IMR-90 (cell line): ENCODE data around the gene NLGN4X. TPM values are rescaled to one million over a fixed set of nuclear protein-coding genes. Genes with fewer than 3 reads are reported as not detected.

Experiments
- ATAC-seq: fragments of 200-7000 bp; cut with Tn5 transposase; 2 replicates; pipeline ENCODE4 v1.9.1; 2020; ENCODE audit warnings: low read depth, mild to moderate bottlenecking, moderate library complexity
- BruUV-seq: library from RNA; stranded (reverse); fragments of 400-500 nt; replicated peaks from 2 replicates; lab custom pipeline; 2021; lab: Mats Ljungman, UMichigan
- CTCF ChIA-PET: fragments of 300-600 bp; formaldehyde crosslinking; extraction: SDS; loops from one replicate; lab custom pipeline; 2021; ENCODE audit warnings: antibody characterized with exemption; lab: Yijun Ruan, JAX
- POLR2A ChIA-PET: fragments of 300-600 bp; sonication (Branson Sonifier 250); formaldehyde crosslinking; loops from one replicate; lab custom pipeline; 2022; ENCODE audit warnings: antibody characterized with exemption; ENCODE audit not compliant: unreplicated experiment; lab: Charles Lee
- DNase-seq: peaks from one replicate; pipeline ENCODE4 v3.0.0; 2013
- H2AFZ ChIP-seq: replicated peaks from 2 replicates; pipeline ENCODE3; 2013; ENCODE audit warnings: low read length, mild to moderate bottlenecking; ENCODE audit not compliant: poor library complexity
- H2AK5ac ChIP-seq: 2 replicates; pipeline ENCODE4 v1.6.1; 2013; ENCODE audit warnings: low read depth, low read length, inconsistent platforms
- H2AK9ac ChIP-seq: replicated peaks from 2 replicates; pipeline ENCODE3; 2013; ENCODE audit warnings: mild to moderate bottlenecking, low read depth, low read length, moderate library complexity; ENCODE audit not compliant: poor library complexity
- H2BK120ac ChIP-seq: 2 replicates; pipeline ENCODE4 v1.6.1; 2013; ENCODE audit warnings: low read depth, low read length, inconsistent platforms
- H2BK15ac ChIP-seq: 3 replicates; pipeline ENCODE4 v1.6.1; 2013; ENCODE audit warnings: low read depth, low read length, inconsistent platforms
- H2BK20ac ChIP-seq: 2 replicates; pipeline ENCODE4 v1.6.1; 2013; ENCODE audit warnings: low read depth, mild to moderate bottlenecking, inconsistent platforms, low read length, moderate library complexity
- H2BK5ac ChIP-seq: 2 replicates; pipeline ENCODE4 v1.6.1; 2013; ENCODE audit warnings: mild to moderate bottlenecking, low read depth, low read length, inconsistent platforms; ENCODE audit not compliant: poor library complexity, severe bottlenecking
- H3K14ac ChIP-seq: replicated peaks from 2 replicates; pipeline ENCODE4 v1.6.1; 2013; ENCODE audit warnings: low read depth, low read length, inconsistent platforms
- H3K18ac ChIP-seq: 2 replicates; pipeline ENCODE4 v1.6.1; 2013; ENCODE audit warnings: low read depth, low read length, control low read depth
- H3K23ac ChIP-seq: 2 replicates; pipeline ENCODE4 v1.6.1; 2013; ENCODE audit warnings: low read depth, low read length, inconsistent platforms
- H3K27ac ChIP-seq: 2 replicates; pipeline ENCODE4 v1.5.1; 2013; ENCODE audit warnings: mild to moderate bottlenecking, control low read depth, low read length; ENCODE audit not compliant: insufficient read depth
- H3K27me3 ChIP-seq: 2 replicates; pipeline ENCODE4 v1.6.1; 2013; ENCODE audit warnings: low read length; ENCODE audit not compliant: control insufficient read depth, insufficient read depth
- H3K36me3 ChIP-seq: 2 replicates; pipeline ENCODE4 v1.6.1; 2013; ENCODE audit warnings: low read length, mixed read lengths; ENCODE audit not compliant: control insufficient read depth, insufficient read depth
- H3K4ac ChIP-seq: 2 replicates; pipeline ENCODE4 v1.6.1; 2013; ENCODE audit warnings: low read depth, low read length, inconsistent platforms
- H3K4me1 ChIP-seq: 2 replicates; pipeline ENCODE4 v1.6.1; 2013; ENCODE audit warnings: low read length, mixed read lengths; ENCODE audit not compliant: control insufficient read depth, insufficient read depth
- H3K4me2 ChIP-seq: 2 replicates; pipeline ENCODE4 v1.6.1; 2013; ENCODE audit warnings: low read depth, mild to moderate bottlenecking, control low read depth, low read length, moderate library complexity
- H3K4me3 ChIP-seq: 2 replicates; pipeline ENCODE4 v1.5.1; 2013; ENCODE audit warnings: low read depth, mild to moderate bottlenecking, control low read depth, low read length, moderate library complexity; ENCODE audit not compliant: insufficient read depth
- H3K56ac ChIP-seq: 2 replicates; pipeline ENCODE4 v1.6.1; 2013; ENCODE audit warnings: low read length, inconsistent platforms; ENCODE audit not compliant: insufficient read depth; ENCODE audit errors: extremely low read depth
- H3K79me1 ChIP-seq, 2 experiments: 2 replicates each; pipeline ENCODE4 v1.6.1; 2013; ENCODE audit warnings: low read length in 2 of 2, inconsistent platforms in 1 of 2, low read depth in 1 of 2
- H3K9ac ChIP-seq: 2 replicates; pipeline ENCODE4 v1.6.1; 2013; ENCODE audit warnings: low read depth, low read length, control low read depth
- H3K9me1 ChIP-seq: 2 replicates; pipeline ENCODE4 v1.6.1; 2013; ENCODE audit warnings: low read length, inconsistent platforms; ENCODE audit not compliant: insufficient read depth
- H3K9me3 ChIP-seq: 2 replicates; pipeline ENCODE4 v1.6.1; 2013; ENCODE audit warnings: low read length; ENCODE audit not compliant: control insufficient read depth, insufficient read depth
- H4K20me1 ChIP-seq: 2 replicates; pipeline ENCODE4 v1.6.1; 2013; ENCODE audit warnings: low read length, inconsistent platforms; ENCODE audit not compliant: insufficient read depth
- H4K5ac ChIP-seq: 2 replicates; pipeline ENCODE4 v1.6.1; 2013; ENCODE audit warnings: mild to moderate bottlenecking, low read depth, low read length, control low read depth
- H4K8ac ChIP-seq, 2 experiments: 2 replicates each; pipeline ENCODE4 v1.6.1; 2013; ENCODE audit warnings: low read depth in 2 of 2, low read length in 2 of 2, control low read depth in 1 of 2, inconsistent platforms in 1 of 2
- H4K91ac ChIP-seq: 2 replicates; pipeline ENCODE4 v1.6.1; 2013; ENCODE audit warnings: low read depth, low read length, inconsistent platforms; ENCODE audit not compliant: insufficient read depth
- CHD1 ChIP-seq: IDR thresholded peaks from 2 replicates; pipeline ENCODE4 v1.6.1; 2012; ENCODE audit warnings: low read depth, low read length, improper control_type of control experiment
- MXI1 ChIP-seq: IDR thresholded peaks from 2 replicates; pipeline ENCODE4 v1.6.1; 2012; ENCODE audit warnings: low read depth, mild to moderate bottlenecking, low read length, moderate library complexity, borderline replicate concordance
- NFE2L2 ChIP-seq: fragments of 150-350 bp; IDR thresholded peaks from 2 replicates; pipeline ENCODE4 v1.6.1; 2016; ENCODE audit warnings: low read depth, mild to moderate bottlenecking, low read length
- WGBS, 2 experiments: methylation state at CpG; one replicate each; pipeline versions ENCODE4 v1.1.5 to v1.1.7; 2013; ENCODE audit warnings: missing lambda C conversion rate in 2 of 2; ENCODE audit not compliant: insufficient read length in 1 of 2; ENCODE audit errors: extremely low coverage in 2 of 2; 5-methylcytosine and 5-hydroxymethylcytosine counted together
- dilution Hi-C: fragments of 300-500 bp; cut with HindIII; formaldehyde crosslinking; loops from one replicate; pipeline ENCODE4 v1.14.3; 2018; ENCODE audit warnings: low sequenced_read_pairs; ENCODE audit not compliant: unreplicated experiment
- in situ Hi-C: fragments of 300-500 bp; cut with MboI; formaldehyde crosslinking; loops from 3 replicates; pipeline ENCODE4 v1.14.3; 2019; ENCODE audit warnings: low sequenced_read_pairs, inconsistent platforms, mixed read lengths
- intact Hi-C: fragments of 100-400 bp; cut with micrococcal nuclease; formaldehyde crosslinking; loops from 2 replicates; pipeline ENCODE4 v1.10.0; 2022
- polyA plus RNA-seq, 3 experiments: library from polyadenylated mRNA; depleted of rRNA; stranded (reverse); fragments of >200 nt; gene quantifications; 2 replicates each; pipeline ENCODE4 v1.2.3, GENCODE V29; 2012; ENCODE audit warnings: low replicate concordance in 1 of 3
- total RNA-seq: library from RNA; depleted of rRNA; stranded (reverse); fragments of >200 nt; gene quantifications from 2 replicates; pipeline ENCODE4 v1.2.3, GENCODE V29; 2012
- TF ChIP-seq, protein P1 (sequence below): fragments of 150-350 bp; IDR thresholded peaks from 2 replicates; pipeline ENCODE4 v1.6.1; 2017; ENCODE audit warnings: mild to moderate bottlenecking, antibody characterized with exemption, low read length, low read depth

NLGN4X gene
- total and polyA plus RNA-seq, 2 of the 4 experiments (the other 2 are of a cell fraction), result not detected

GRCh38 chrX:6029014-6029413, 199.7 kb downstream of the NLGN4X start:
- dilution Hi-C loops, result no loop called here

More at GRCh38 chrX:6029014-6029413, 199.7 kb downstream of the NLGN4X start:
- POLR2A ChIA-PET, result no interaction called here
- Histone ChIP-seq H3K9me3 (peaks cover 5% of the 10 kb centered on the region), H4K8ac (no peak overlapping the region), H4K91ac (no peak overlapping the region), H4K5ac (no peak overlapping the region), H2AFZ (no peak overlapping the region), H2BK20ac (no peak overlapping the region), H3K9ac (no peak overlapping the region), H3K4ac (no peak overlapping the region), H3K4me2 (no peak overlapping the region), H4K20me1 (no peaks in the 10 kb centered on the region), H3K79me1 (no peaks in the 10 kb centered on the region), H3K4me1 (no peaks in the 10 kb centered on the region), H3K9me1 (no peaks in the 10 kb centered on the region), H3K14ac (no peak overlapping the region), H3K4me3 (no peak overlapping the region), H2BK120ac (no peak overlapping the region), H2AK9ac (no peak overlapping the region), H2AK5ac (no peak overlapping the region), H3K23ac (no peak overlapping the region), H2BK15ac (no peak overlapping the region), H3K56ac (no peak overlapping the region), H3K36me3 (no peaks in the 10 kb centered on the region), H3K27ac (no peak overlapping the region), H3K18ac (no peak overlapping the region), H3K27me3 (no peaks in the 10 kb centered on the region), H2BK5ac (no peak overlapping the region)
- intact Hi-C loops, result no loop called here
- no TSS peak for BruUV-seq
- TF ChIP-seq NFE2L2, result no peak
- TF ChIP-seq, protein P1, sequence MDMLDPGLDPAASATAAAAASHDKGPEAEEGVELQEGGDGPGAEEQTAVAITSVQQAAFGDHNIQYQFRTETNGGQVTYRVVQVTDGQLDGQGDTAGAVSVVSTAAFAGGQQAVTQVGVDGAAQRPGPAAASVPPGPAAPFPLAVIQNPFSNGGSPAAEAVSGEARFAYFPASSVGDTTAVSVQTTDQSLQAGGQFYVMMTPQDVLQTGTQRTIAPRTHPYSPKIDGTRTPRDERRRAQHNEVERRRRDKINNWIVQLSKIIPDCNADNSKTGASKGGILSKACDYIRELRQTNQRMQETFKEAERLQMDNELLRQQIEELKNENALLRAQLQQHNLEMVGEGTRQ, result no peak
- no peak for TF ChIP-seq MXI1
- no peak for TF ChIP-seq CHD1
- in situ Hi-C loops, result no loop called here
- 71% methylated on average over 3 of the region's 11 CpGs; no CpG with 5 or more reads in 1 of the 2 experiments for WGBS, 2 experiments
- no peak for DNase-seq
- CTCF ChIA-PET, result no interaction called here
- ATAC-seq, result no peak
